GM13977 (cell line): ENCODE results near the gene S100A1.
A peak's percentile ranks its signal among the peaks of the same experiment; 100 is the strongest.
"Not testable (repeated sequence)": the region's sequence is repeated elsewhere in the genome, so short reads cannot be mapped to it uniquely, and the experiment has no call there.

Experiments used
- DNase-seq: peaks from one replicate; pipeline ENCODE4 v3.0.0; 2012; ENCODE audit warnings: low spot score
- in situ Hi-C: fragments of 300-500 bp; cut with MboI; formaldehyde crosslinking; loops from one replicate; pipeline ENCODE4 v1.12.0; 2022; ENCODE audit warnings: low sequenced_read_pairs, low pct_unique_long_range_greater_than_20kb, mixed read lengths, inconsistent platforms; ENCODE audit not compliant: unreplicated experiment
- TF ChIP-seq, protein P1 (sequence below): IDR thresholded peaks from 2 replicates; pipeline ENCODE4 v1.5.1; 2012; ENCODE audit warnings: mild to moderate bottlenecking, control low read depth; ENCODE audit not compliant: insufficient read depth; ENCODE audit errors: extremely low read depth, missing control alignments

S100A1 gene

GRCh38 chr1:153667439-153667838 lies 39.2 kb downstream of the S100A1 start:
- TF ChIP-seq, protein P1, sequence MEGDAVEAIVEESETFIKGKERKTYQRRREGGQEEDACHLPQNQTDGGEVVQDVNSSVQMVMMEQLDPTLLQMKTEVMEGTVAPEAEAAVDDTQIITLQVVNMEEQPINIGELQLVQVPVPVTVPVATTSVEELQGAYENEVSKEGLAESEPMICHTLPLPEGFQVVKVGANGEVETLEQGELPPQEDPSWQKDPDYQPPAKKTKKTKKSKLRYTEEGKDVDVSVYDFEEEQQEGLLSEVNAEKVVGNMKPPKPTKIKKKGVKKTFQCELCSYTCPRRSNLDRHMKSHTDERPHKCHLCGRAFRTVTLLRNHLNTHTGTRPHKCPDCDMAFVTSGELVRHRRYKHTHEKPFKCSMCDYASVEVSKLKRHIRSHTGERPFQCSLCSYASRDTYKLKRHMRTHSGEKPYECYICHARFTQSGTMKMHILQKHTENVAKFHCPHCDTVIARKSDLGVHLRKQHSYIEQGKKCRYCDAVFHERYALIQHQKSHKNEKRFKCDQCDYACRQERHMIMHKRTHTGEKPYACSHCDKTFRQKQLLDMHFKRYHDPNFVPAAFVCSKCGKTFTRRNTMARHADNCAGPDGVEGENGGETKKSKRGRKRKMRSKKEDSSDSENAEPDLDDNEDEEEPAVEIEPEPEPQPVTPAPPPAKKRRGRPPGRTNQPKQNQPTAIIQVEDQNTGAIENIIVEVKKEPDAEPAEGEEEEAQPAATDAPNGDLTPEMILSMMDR: no peak
- in situ Hi-C loops: no loop called here
- DNase-seq: no peak

DNA sequence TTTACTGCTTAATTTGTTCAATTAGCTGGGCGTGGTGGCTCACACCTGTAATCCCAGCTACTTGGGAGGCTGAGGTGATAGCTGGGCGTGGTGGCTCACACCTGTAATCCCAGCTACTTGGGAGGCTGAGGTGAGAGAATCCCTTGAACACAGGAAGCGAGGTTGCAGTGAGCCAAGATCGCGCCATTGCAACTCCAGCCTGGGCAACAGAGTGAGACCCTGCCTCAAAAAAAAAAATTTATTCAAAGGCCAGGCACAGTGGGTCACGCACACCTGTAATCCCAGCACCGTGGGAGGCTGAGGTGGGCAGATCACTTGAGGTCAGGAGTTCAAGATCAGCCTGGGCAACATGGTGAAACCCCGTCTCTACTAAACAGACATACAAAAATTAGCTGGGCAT lies 40.4 kb downstream of the S100A1 start:
- in situ Hi-C loops, DNase-seq: not testable (repeated sequence)

GRCh38 chr1:153669606-153670005 lies 41.4 kb downstream of the S100A1 start:
- in situ Hi-C loops: loop anchor here (10.0 kb wide), 2 partner anchors 75 to 315 kb away; partner anchors contain the start of gene RAB13
- TF ChIP-seq, protein P1: no peak

DNA sequence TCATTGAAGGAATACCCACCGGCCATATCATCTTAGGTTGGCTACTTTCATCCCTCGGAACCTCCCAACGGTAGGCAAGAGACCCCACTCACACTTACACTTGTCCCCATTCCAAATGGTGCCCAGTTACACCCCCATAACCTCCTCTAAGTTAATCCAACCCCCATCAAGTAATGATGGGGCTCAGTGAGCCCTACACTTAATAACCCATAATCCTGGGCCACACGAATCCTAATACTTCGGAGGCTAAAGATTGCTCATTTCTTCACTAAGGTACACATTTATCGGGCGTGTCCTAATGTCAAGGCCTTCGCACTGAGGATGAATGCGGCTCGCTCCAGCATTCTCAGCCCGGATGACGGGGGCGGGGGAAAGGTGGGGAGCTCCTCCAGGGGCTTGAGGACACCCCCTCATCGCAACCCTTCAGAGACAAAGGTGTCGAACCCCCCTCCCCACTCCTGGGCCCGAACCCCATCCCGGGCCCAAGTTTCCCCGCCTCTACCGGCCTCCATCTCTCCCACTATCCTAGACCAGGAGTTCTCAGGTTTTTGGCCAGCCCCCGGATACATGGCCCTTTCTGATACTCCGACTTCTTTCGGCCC lies 42.1 kb downstream of the S100A1 start:
- no peak for DNase-seq
- in situ Hi-C loops: loop anchor here (10.0 kb wide), 2 partner anchors 74 to 314 kb away; partner anchors contain the start of gene RAB13
- TF ChIP-seq, protein P1: no peak

More at GRCh38 chr1:153669606-153670005, 41.4 kb downstream of the S100A1 start:
- no peak for DNase-seq

- DNase-seq: peak; percentile 96
- in situ Hi-C loops: loop anchor here (10.0 kb wide), 2 partner anchors 74 to 314 kb away; partner anchors contain the start of gene RAB13
- TF ChIP-seq, protein P1: peak; percentile 33
These were observed 42.8 kb downstream of the S100A1 start, which contains the start of gene ILF2 for GRCh38 chr1:153670859-153671627. TSS of gene ILF2 (minus strand) at chr1:153670993. CDS start at chr1:153670922, 71 bp downstream.

GRCh38 chr1:153671628-153672353 lies 43.6 kb downstream of the S100A1 start:
- in situ Hi-C loops: loop anchor here (10.0 kb wide), 2 partner anchors 73 to 313 kb away; partner anchors contain the start of gene RAB13
- not testable (repeated sequence) for DNase-seq

GRCh38 chr1:153673511-153673910 lies 45.3 kb downstream of the S100A1 start:
- DNase-seq: no peak
- in situ Hi-C loops: loop anchor here (10.0 kb wide), 2 partner anchors 71 to 311 kb away; partner anchors contain the start of gene RAB13
- TF ChIP-seq, protein P1: no peak
